GM12872 (cell line): Measurements from ENCODE around the gene GPR37L1.

Experiments
- TF ChIP-seq, protein P1 (sequence below): IDR thresholded peaks from 3 replicates; pipeline ENCODE4 v1.5.1; 2011; ENCODE audit warnings: low read depth, mild to moderate bottlenecking, low read length, moderate library complexity; ENCODE audit not compliant: insufficient read depth

GPR37L1 gene

GRCh38 chr1:202172015-202172355, 49.3 kb downstream of the GPR37L1 start:
- TF ChIP-seq, protein P1, sequence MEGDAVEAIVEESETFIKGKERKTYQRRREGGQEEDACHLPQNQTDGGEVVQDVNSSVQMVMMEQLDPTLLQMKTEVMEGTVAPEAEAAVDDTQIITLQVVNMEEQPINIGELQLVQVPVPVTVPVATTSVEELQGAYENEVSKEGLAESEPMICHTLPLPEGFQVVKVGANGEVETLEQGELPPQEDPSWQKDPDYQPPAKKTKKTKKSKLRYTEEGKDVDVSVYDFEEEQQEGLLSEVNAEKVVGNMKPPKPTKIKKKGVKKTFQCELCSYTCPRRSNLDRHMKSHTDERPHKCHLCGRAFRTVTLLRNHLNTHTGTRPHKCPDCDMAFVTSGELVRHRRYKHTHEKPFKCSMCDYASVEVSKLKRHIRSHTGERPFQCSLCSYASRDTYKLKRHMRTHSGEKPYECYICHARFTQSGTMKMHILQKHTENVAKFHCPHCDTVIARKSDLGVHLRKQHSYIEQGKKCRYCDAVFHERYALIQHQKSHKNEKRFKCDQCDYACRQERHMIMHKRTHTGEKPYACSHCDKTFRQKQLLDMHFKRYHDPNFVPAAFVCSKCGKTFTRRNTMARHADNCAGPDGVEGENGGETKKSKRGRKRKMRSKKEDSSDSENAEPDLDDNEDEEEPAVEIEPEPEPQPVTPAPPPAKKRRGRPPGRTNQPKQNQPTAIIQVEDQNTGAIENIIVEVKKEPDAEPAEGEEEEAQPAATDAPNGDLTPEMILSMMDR: no peak

DNA sequence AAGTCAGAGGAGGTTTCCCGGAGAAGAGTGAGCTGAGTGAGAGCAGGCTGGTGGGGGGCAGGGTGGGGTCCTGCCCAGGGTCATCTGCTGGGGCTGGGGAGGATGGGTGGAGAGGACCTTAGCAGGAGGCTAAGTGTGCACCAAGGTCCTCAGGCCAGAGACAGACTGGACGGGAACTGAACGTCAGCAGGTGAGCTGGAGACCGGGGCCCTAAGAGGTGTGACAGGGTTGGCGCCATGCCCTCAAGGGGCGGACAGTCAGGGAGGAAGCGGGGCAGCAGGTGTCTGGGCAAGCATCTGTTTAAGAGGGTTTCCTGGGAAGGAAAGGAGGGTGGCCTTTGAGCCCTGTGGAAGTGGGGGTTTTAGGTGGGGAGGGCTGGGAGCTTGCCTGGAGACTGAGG, 51.3 kb downstream of the GPR37L1 start:
- TF ChIP-seq, protein P1: no peak

- TF ChIP-seq, protein P1: no peak
Observed at GRCh38 chr1:202176949-202177927, 54.5 kb downstream of the GPR37L1 start.

- TF ChIP-seq, protein P1: no peak
Observed at GRCh38 chr1:202179828-202180750, 57.4 kb downstream of the GPR37L1 start.

- TF ChIP-seq, protein P1: no peak
Observed at GRCh38 chr1:202181586-202181985, 58.9 kb downstream of the GPR37L1 start.

GRCh38 chr1:202182040-202182877, 59.5 kb downstream of the GPR37L1 start:
- TF ChIP-seq, protein P1: no peak
